ENCODE measurements around the gene CA10. TPM values are rescaled to one million over a fixed set of nuclear protein-coding genes. Genes with fewer than 3 reads are reported as not detected.

Gene CA10
- total and polyA plus RNA-seq, 2 of the 4 experiments (the other 2 are of a cell fraction): not detected

DNA sequence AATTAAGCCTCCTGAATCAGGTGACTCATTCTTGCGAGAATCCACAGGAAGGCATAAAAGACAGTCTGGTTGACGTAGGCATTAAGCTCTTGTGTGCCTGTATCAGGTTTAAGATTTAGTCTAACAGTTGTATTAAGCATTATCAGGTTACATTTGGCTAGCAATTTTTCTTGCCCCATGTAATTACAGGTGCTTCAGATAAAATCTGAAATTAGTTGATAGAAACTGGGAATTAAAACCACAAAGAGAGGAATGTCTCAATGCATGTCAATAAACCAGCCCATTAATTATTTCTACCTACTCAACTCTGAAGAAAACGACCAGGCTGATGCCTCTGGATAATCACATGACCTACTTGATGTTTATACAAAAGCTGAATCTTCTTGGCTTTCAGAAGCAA is 217.2 kb downstream of the CA10 start:
- intact Hi-C loops (cut with micrococcal nuclease) (no loop called here), in situ Hi-C loops (cut with MboI; ENCODE audit: low sequenced_read_pairs) (no loop called here), dilution Hi-C loops (cut with HindIII; ENCODE audit: low sequenced_read_pairs, unreplicated experiment) (no loop called here)
- ATAC-seq (ENCODE audit: low read depth): no peak
- Histone ChIP-seq H3K56ac (ENCODE audit: extremely low read depth, insufficient read depth, low read length) (no peak overlapping the region), H3K4ac (ENCODE audit: low read depth, low read length) (no peak overlapping the region), H2BK120ac (ENCODE audit: low read depth, low read length) (no peak overlapping the region), H3K4me3 (ENCODE audit: insufficient read depth, low read depth, low read length) (no peak overlapping the region), H3K9ac (ENCODE audit: low read depth, low read length) (no peak overlapping the region), H3K14ac (replicated peaks; ENCODE audit: low read depth, low read length) (no peak overlapping the region), H3K79me1 (ENCODE audit: low read depth in 1 of 2, low read length in 2 of 2) (no peaks in the 10 kb centered on the region), H3K4me2 (ENCODE audit: low read depth, low read length) (no peak overlapping the region), H4K5ac (ENCODE audit: low read depth, low read length) (no peak overlapping the region), H3K27ac (ENCODE audit: insufficient read depth, low read length) (no peak overlapping the region), H3K23ac (ENCODE audit: low read depth, low read length) (no peak overlapping the region), H3K9me1 (ENCODE audit: insufficient read depth, low read length) (no peaks in the 10 kb centered on the region), H3K9me3 (ENCODE audit: control insufficient read depth, insufficient read depth, low read length) (peaks cover 9% of the 10 kb centered on the region), H2AK5ac (ENCODE audit: low read depth, low read length) (no peak overlapping the region), H2AFZ (replicated peaks; ENCODE audit: low read length, poor library complexity) (no peak overlapping the region), H2AK9ac (replicated peaks; ENCODE audit: low read depth, low read length, poor library complexity) (no peak overlapping the region), H3K27me3 (ENCODE audit: control insufficient read depth, insufficient read depth, low read length) (no peaks in the 10 kb centered on the region), H4K20me1 (ENCODE audit: insufficient read depth, low read length) (no peaks in the 10 kb centered on the region), H3K18ac (ENCODE audit: low read depth, low read length) (no peak overlapping the region), H3K36me3 (ENCODE audit: control insufficient read depth, insufficient read depth, low read length) (no peaks in the 10 kb centered on the region), H4K91ac (ENCODE audit: insufficient read depth, low read depth, low read length) (no peak overlapping the region), H2BK20ac (ENCODE audit: low read depth, low read length) (no peak overlapping the region), H2BK5ac (ENCODE audit: low read depth, low read length, poor library complexity, severe bottlenecking) (no peak overlapping the region), H2BK15ac (ENCODE audit: low read depth, low read length) (no peak overlapping the region), H4K8ac (ENCODE audit: low read depth in 2 of 2, low read length in 2 of 2) (no peak overlapping the region), H3K4me1 (ENCODE audit: control insufficient read depth, insufficient read depth, low read length) (no peaks in the 10 kb centered on the region)
- BruUV-seq (replicated peaks): no TSS peak
- TF ChIP-seq ELK1 (IDR thresholded peaks at IDR 0.05; ENCODE audit: borderline replicate concordance, low read depth, low read length) (no peak), MAZ (IDR thresholded peaks at IDR 0.05; ENCODE audit: borderline replicate concordance, low read depth, low read length) (no peak), RAD21 (IDR thresholded peaks at IDR 0.05; ENCODE audit: low read length) (no peak), CHD1 (IDR thresholded peaks at IDR 0.05; ENCODE audit: low read depth, low read length) (no peak)
- CTCF ChIA-PET: no interaction called here
- no peak for DNase-seq
- POLR2A ChIA-PET (ENCODE audit: unreplicated experiment): no interaction called here
- no CpG with 5 or more reads among the region's 3 CpGs for WGBS, 2 experiments (ENCODE audit: extremely low coverage in 2 of 2, insufficient read length in 1 of 2)
